OCI-LY1 (cell line): Measurements from ENCODE around the gene ZBTB1.

Source experiments
- H2AFZ ChIP-seq: fragments of 200-600 bp; sonication (generic), shearing (Covaris generic); 2 replicates; pipeline ENCODE4 v1.6.0; 2014; ENCODE audit warnings: antibody characterized with exemption, mild to moderate bottlenecking, low read length
- H3F3A ChIP-seq: fragments of 200-600 bp; sonication (generic), shearing (Covaris generic); 2 replicates; pipeline ENCODE4 v1.6.0; 2014; ENCODE audit warnings: mild to moderate bottlenecking, antibody characterized with exemption, low read length, moderate library complexity; ENCODE audit not compliant: insufficient read depth
- H3K27ac ChIP-seq: fragments of 200-600 bp; sonication (generic); 2 replicates; pipeline ENCODE4 v1.5.1; 2014; ENCODE audit warnings: low read length, mixed run types, mild to moderate bottlenecking, low read depth; ENCODE audit not compliant: poor library complexity, severe bottlenecking
- H3K27me3 ChIP-seq: fragments of 200-600 bp; sonication (generic); 2 replicates; pipeline ENCODE4 v1.6.0; 2014; ENCODE audit warnings: antibody characterized with exemption, mild to moderate bottlenecking, low read length, moderate library complexity; ENCODE audit not compliant: insufficient read depth
- H3K36me3 ChIP-seq: fragments of 200-600 bp; sonication (generic); 2 replicates; pipeline ENCODE4 v1.6.1; 2014; ENCODE audit warnings: mild to moderate bottlenecking, antibody characterized with exemption, low read length, moderate library complexity, mixed read lengths; ENCODE audit not compliant: insufficient read depth
- H3K4me1 ChIP-seq: fragments of 200-600 bp; sonication (generic); 2 replicates; pipeline ENCODE4 v1.5.1; 2014; ENCODE audit warnings: mild to moderate bottlenecking, low read length, moderate library complexity; ENCODE audit not compliant: insufficient read depth, severe bottlenecking
- H3K4me2 ChIP-seq: fragments of 200-600 bp; sonication (generic), shearing (Covaris generic); 2 replicates; pipeline ENCODE4 v1.6.1; 2014; ENCODE audit warnings: low read length
- H3K4me3 ChIP-seq: fragments of 200-600 bp; sonication (generic); 2 replicates; pipeline ENCODE4 v1.5.1; 2014; ENCODE audit warnings: low read length, low read depth, mild to moderate bottlenecking, mixed read lengths; ENCODE audit not compliant: poor library complexity, severe bottlenecking
- H3K79me2 ChIP-seq: fragments of 200-600 bp; shearing (Covaris generic); 2 replicates; pipeline ENCODE4 v1.6.1; 2016; ENCODE audit warnings: mixed run types, low read length, mixed read lengths; ENCODE audit not compliant: insufficient read depth
- H3K9ac ChIP-seq: fragments of 200-600 bp; sonication (generic), shearing (Covaris generic); 2 replicates; pipeline ENCODE4 v1.6.1; 2014; ENCODE audit warnings: mild to moderate bottlenecking, low read length, mixed read lengths
- H3K9me2 ChIP-seq: fragments of 200-600 bp; sonication (generic), shearing (Covaris generic); 2 replicates; pipeline ENCODE4 v1.6.1; 2014; ENCODE audit warnings: low read depth, mild to moderate bottlenecking, low read length, mixed read lengths
- H3K9me3 ChIP-seq: fragments of 200-600 bp; shearing (Covaris generic); 2 replicates; pipeline ENCODE4 v1.6.1; 2014; ENCODE audit warnings: low read length, mixed read lengths
- H4K20me1 ChIP-seq: fragments of 200-600 bp; sonication (generic), shearing (Covaris generic); 2 replicates; pipeline ENCODE4 v1.6.0; 2016; ENCODE audit warnings: mild to moderate bottlenecking, low read length; ENCODE audit not compliant: insufficient read depth
- EZH2 ChIP-seq: fragments of 200-600 bp; sonication (generic), shearing (Covaris generic); IDR thresholded peaks from 2 replicates; pipeline ENCODE4 v1.8.0; 2017; ENCODE audit warnings: borderline replicate concordance, mixed run types, mild to moderate bottlenecking, antibody characterized with exemption, low read length, moderate library complexity, mixed read lengths
- TF ChIP-seq, protein P1 (sequence below): fragments of 200-600 bp; sonication (generic), shearing (Covaris generic); IDR thresholded peaks from 2 replicates; pipeline ENCODE4 v1.5.1; 2017; ENCODE audit warnings: mild to moderate bottlenecking, antibody characterized with exemption, low read length, moderate library complexity, mixed read lengths

Gene ZBTB1

DNA sequence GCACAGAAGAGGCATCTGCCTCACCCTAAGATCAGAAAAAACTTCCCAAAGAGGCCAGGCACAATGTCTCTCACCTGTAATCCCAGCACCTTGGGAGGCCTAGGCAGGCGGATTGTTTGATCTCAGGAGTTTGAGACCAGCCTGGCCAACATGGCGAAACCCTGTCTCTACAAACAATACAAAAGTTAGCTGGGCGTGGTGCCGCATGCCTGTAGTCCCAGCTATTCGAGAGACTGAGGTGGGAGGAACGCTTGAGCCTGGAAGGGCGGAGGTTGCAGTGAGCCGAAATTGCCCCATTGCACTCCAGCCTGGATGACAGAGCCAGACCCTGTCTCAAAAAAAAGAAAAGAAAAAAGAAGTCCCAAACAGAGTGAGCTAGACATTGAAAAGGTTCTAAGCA is 4.5 kb downstream of the ZBTB1 start:
- H3K27me3 ChIP-seq = no peaks in the 10 kb centered on the region
- no peaks in the 10 kb centered on the region for H3K9me2 ChIP-seq
- peak overlapping the region; percentile 86 for H3K4me3 ChIP-seq
- peaks cover 9% of the 10 kb centered on the region; the same call in 1 of the 2 replicates for H3F3A ChIP-seq
- peaks cover 58% of the 10 kb centered on the region for H3K4me1 ChIP-seq
- H3K9me3 ChIP-seq = no peaks in the 10 kb centered on the region
- H3K36me3 ChIP-seq = peaks cover 15% of the 10 kb centered on the region; the same call in 1 of the 2 replicates
- no peaks in the 10 kb centered on the region for H4K20me1 ChIP-seq
- H2AFZ ChIP-seq = no peak overlapping the region
- peak overlapping the region; percentile 75 for H3K4me2 ChIP-seq
- H3K27ac ChIP-seq = peak overlapping the region; percentile 96
- peaks cover 86% of the 10 kb centered on the region for H3K79me2 ChIP-seq
- peak overlapping the region; percentile 32; the same call in 1 of the 2 replicates for H3K9ac ChIP-seq
- no peak for TF ChIP-seq EZH2
- TF ChIP-seq, protein P1, sequence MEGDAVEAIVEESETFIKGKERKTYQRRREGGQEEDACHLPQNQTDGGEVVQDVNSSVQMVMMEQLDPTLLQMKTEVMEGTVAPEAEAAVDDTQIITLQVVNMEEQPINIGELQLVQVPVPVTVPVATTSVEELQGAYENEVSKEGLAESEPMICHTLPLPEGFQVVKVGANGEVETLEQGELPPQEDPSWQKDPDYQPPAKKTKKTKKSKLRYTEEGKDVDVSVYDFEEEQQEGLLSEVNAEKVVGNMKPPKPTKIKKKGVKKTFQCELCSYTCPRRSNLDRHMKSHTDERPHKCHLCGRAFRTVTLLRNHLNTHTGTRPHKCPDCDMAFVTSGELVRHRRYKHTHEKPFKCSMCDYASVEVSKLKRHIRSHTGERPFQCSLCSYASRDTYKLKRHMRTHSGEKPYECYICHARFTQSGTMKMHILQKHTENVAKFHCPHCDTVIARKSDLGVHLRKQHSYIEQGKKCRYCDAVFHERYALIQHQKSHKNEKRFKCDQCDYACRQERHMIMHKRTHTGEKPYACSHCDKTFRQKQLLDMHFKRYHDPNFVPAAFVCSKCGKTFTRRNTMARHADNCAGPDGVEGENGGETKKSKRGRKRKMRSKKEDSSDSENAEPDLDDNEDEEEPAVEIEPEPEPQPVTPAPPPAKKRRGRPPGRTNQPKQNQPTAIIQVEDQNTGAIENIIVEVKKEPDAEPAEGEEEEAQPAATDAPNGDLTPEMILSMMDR = no peak

DNA sequence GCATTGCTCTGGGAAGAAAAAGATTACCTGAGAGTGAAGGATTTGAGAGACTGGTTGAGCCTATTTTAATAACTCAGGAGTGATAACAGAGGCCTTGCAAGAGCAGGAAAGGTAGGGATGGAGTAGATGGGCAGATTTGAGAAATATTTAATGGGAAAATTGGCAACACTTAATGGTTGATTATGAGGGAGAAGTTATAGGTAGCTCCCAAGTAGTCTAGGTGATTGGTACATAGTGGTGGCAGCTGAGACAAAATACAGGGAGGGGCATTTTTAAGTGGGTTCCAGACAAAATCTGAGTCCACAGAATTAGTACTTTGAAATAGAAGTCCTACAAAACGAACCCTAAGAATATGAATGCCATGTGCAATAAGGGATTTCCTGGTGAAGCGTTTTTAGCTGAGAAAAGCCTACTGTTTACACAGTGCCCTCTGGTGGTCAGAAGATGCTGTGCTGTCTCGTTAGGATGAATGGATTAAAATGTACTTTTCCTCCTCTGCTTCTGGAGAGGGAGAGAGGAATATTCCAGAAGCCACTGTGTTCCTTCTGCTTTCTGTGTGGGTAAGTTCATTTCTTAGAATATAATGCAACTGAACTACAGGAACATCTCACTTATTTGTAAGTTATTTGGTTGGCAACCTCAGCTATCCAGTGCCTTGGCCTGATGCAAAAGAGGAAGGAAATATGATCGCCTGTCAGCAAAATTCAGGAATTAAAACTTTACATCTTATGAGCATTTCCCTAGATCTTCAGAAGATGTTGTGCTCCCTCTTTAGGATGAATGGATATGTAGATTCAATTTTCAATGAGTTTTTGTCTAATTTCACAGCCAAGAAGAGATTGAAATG is 6.5 kb downstream of the ZBTB1 start:
- no peak overlapping the region for H2AFZ ChIP-seq
- H3K9ac ChIP-seq = peak overlapping the region; percentile 6; the same call in 1 of the 2 replicates
- H3K79me2 ChIP-seq = peaks cover 97% of the 10 kb centered on the region
- peak overlapping the region; percentile 22; the same call in 1 of the 2 replicates for H3K4me2 ChIP-seq
- no peak for TF ChIP-seq EZH2
- TF ChIP-seq, protein P1 = peak; percentile 93
- H3F3A ChIP-seq = peaks cover 9% of the 10 kb centered on the region; the same call in 1 of the 2 replicates
- no peaks in the 10 kb centered on the region for H3K27me3 ChIP-seq
- H4K20me1 ChIP-seq = no peaks in the 10 kb centered on the region
- H3K9me2 ChIP-seq = no peaks in the 10 kb centered on the region
- H3K27ac ChIP-seq = peak overlapping the region; percentile 96
- no peak overlapping the region for H3K4me3 ChIP-seq
- peaks cover 55% of the 10 kb centered on the region for H3K4me1 ChIP-seq
- no peaks in the 10 kb centered on the region for H3K9me3 ChIP-seq
- peaks cover 15% of the 10 kb centered on the region; the same call in 1 of the 2 replicates for H3K36me3 ChIP-seq

DNA sequence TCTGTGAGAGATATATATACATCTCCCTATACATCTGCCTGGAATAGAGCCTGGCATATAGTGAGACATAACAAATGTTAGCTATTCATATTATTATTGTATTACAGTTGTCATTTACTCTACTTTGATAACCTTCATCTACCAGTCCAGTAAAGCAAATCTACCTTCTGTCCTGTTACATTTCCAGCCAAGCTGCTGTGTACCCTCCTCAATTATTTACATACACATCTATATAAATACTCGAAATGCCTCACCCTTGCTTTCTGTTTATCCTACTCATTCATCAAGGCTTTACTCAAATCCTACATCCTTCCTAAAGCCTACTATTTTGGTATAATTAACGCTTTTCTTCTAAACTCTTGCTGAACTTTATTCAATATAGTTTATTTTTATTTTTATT is 8.7 kb downstream of the ZBTB1 start:
- no peak overlapping the region for H3K4me2 ChIP-seq
- no peak overlapping the region for H3K9ac ChIP-seq
- H3K27ac ChIP-seq = no peak overlapping the region
- no peak for TF ChIP-seq EZH2
- TF ChIP-seq, protein P1 = no peak
- H3K9me3 ChIP-seq = no peaks in the 10 kb centered on the region
- H4K20me1 ChIP-seq = no peaks in the 10 kb centered on the region
- H3F3A ChIP-seq = peaks cover 9% of the 10 kb centered on the region; the same call in 1 of the 2 replicates
- H3K9me2 ChIP-seq = no peaks in the 10 kb centered on the region
- peaks cover 96% of the 10 kb centered on the region for H3K79me2 ChIP-seq
- peaks cover 33% of the 10 kb centered on the region for H3K4me1 ChIP-seq
- H2AFZ ChIP-seq = no peak overlapping the region
- H3K27me3 ChIP-seq = no peaks in the 10 kb centered on the region
- H3K36me3 ChIP-seq = peaks cover 15% of the 10 kb centered on the region; the same call in 1 of the 2 replicates
- H3K4me3 ChIP-seq = no peak overlapping the region
